Measurements from ENCODE around the gene ETNK2.

Gene ETNK2

DNA sequence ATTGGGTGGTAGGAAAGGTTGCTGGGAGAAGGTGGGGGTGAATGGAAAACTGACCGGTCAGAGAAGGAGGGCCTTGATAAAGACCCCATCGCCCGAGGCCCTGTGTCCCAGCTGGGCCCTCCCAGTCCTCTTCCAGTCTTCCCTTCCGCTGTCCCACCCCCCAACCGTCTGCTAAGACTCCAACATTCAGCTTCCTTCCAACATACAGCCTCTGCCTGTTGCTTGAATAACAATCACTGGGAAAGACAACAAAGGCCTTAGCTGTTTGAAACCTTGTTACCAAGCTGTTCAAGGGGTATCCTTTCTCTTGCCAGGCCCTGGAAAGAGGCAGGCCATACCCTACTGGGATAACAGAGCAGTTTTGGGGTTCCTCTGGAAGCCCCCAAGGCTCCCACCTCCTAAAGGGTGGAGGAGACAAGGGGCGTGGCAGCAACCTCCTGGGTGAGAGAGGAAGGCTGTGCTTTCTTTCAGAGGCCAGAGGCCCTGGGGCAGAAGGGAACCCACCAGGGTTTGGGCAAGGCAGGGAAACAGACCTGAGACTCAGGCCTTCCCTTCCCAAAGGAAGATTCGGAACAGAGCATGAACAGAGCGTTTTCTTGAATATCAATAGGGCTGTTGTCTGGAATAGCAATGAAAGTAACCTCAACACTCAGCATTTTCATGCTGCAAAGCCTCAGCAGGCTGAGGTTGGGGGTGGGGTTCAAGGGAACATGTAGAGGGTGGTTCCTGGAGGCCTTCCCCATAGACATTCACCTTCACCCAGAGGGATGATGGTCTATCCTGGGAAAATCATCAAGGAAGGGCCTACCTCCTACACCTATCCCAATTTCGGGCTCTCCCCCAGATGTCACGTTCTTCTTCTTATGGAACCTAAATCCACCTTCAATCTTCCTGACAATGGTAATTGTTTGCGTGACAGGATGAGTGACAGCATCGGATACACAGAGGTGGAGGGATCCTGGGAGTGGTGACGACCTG lies 4.1 kb downstream of the ETNK2 start:
- Histone ChIP-seq H3K27ac (ENCODE audit: low read depth, low read length) (no peak overlapping the region), H3K18ac (ENCODE audit: low read length) (no peak overlapping the region), H3K4ac (ENCODE audit: low read depth, low read length) (no peak overlapping the region), H3K9me3 (ENCODE audit: insufficient read depth, low read depth, low read length) (peaks cover 5% of the 10 kb centered on the region), H3K14ac (ENCODE audit: low read length) (no peak overlapping the region), H2BK12ac (ENCODE audit: low read length) (no peak overlapping the region), H3K4me3 (ENCODE audit: low read depth, low read length) (no peak overlapping the region), H4K8ac (ENCODE audit: low read depth, low read length) (no peak overlapping the region), H2AK5ac (ENCODE audit: low read length) (no peak overlapping the region), H4K12ac (ENCODE audit: low read depth, low read length) (no peak overlapping the region), H3K79me1 (ENCODE audit: low read length) (peaks cover 8% of the 10 kb centered on the region), H3K79me2 (ENCODE audit: control insufficient read depth, insufficient read depth, low read length, poor library complexity) (peaks cover 3% of the 10 kb centered on the region), H3K4me2 (ENCODE audit: low read length) (no peak overlapping the region), H3K9ac (ENCODE audit: low read length) (no peak overlapping the region), H2BK120ac (ENCODE audit: insufficient read depth, low read length, poor library complexity) (no peak overlapping the region), H3K36me3 (ENCODE audit: control insufficient read depth in 1 of 2, insufficient read depth in 2 of 2, low read length in 2 of 2) (no peaks in the 10 kb centered on the region), H3K4me1 (ENCODE audit: control insufficient read depth in 1 of 2, insufficient read depth in 2 of 2, low read length in 2 of 2) (peaks cover 4 to 8% of the 10 kb centered on the region in 2 experiments), H2AFZ (ENCODE audit: insufficient read depth, low read length, poor library complexity) (no peak overlapping the region), H3K23ac (ENCODE audit: low read length) (no peak overlapping the region), H3K27me3 (ENCODE audit: insufficient read depth, low read length) (no peaks in the 10 kb centered on the region), H4K91ac (ENCODE audit: low read depth, low read length) (no peak overlapping the region), H2BK5ac (ENCODE audit: low read depth, low read length, poor library complexity) (no peak overlapping the region)
- no peak for DNase-seq
- WGBS (ENCODE audit: extremely low coverage, insufficient coverage, insufficient read length), result no CpG with 5 or more reads among the region's 13 CpGs

DNA sequence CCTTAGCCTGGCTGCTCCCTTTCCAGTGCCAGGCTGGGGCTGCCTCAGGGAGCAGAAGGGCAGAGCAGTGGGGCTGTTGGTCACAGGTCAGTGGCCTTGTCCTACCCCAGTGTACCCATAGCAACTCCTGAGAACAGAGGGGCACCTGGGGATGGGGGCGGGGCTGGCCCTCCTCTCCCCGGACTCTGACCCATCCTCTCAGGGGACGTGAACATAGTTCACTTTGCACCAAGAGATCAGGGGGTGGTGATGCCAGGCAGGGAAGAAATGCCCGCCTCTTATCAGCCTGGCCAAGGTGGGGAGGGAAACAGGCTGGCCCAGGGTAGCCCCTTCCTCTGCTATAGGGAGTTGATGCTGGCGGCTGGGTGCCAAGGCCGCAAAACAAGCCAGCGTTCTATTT lies 4.9 kb downstream of the ETNK2 start:
- H3K27ac ChIP-seq (ENCODE audit: low read depth, low read length), result no peak overlapping the region
- H2BK12ac ChIP-seq (ENCODE audit: low read length), result no peak overlapping the region
- H2BK5ac ChIP-seq (ENCODE audit: low read depth, low read length, poor library complexity), result no peak overlapping the region
- no peak overlapping the region for H3K18ac ChIP-seq (ENCODE audit: low read length)
- H3K4me1 ChIP-seq (ENCODE audit: control insufficient read depth in 1 of 2, insufficient read depth in 2 of 2, low read length in 2 of 2), result peaks cover 0 to 3% of the 10 kb centered on the region in 2 experiments
- no peak overlapping the region for H3K4me3 ChIP-seq (ENCODE audit: low read depth, low read length)
- no peak overlapping the region for H2BK120ac ChIP-seq (ENCODE audit: insufficient read depth, low read length, poor library complexity)
- no peaks in the 10 kb centered on the region for H3K27me3 ChIP-seq (ENCODE audit: insufficient read depth, low read length)
- H3K23ac ChIP-seq (ENCODE audit: low read length), result no peak overlapping the region
- no peak overlapping the region for H4K91ac ChIP-seq (ENCODE audit: low read depth, low read length)
- no CpG with 5 or more reads among the region's 7 CpGs for WGBS (ENCODE audit: extremely low coverage, insufficient coverage, insufficient read length)
- no peak overlapping the region for H3K9ac ChIP-seq (ENCODE audit: low read length)
- no peak overlapping the region for H3K4me2 ChIP-seq (ENCODE audit: low read length)
- H3K36me3 ChIP-seq (ENCODE audit: control insufficient read depth in 1 of 2, insufficient read depth in 2 of 2, low read length in 2 of 2), result no peaks in the 10 kb centered on the region
- H4K12ac ChIP-seq (ENCODE audit: low read depth, low read length), result no peak overlapping the region
- H3K14ac ChIP-seq (ENCODE audit: low read length), result no peak overlapping the region
- no peak overlapping the region for H2AFZ ChIP-seq (ENCODE audit: insufficient read depth, low read length, poor library complexity)
- H3K9me3 ChIP-seq (ENCODE audit: insufficient read depth, low read depth, low read length), result peaks cover 2% of the 10 kb centered on the region
- no peak overlapping the region for H3K4ac ChIP-seq (ENCODE audit: low read depth, low read length)
- no peak overlapping the region for H2AK5ac ChIP-seq (ENCODE audit: low read length)
- DNase-seq, result no peak
- peaks cover 2% of the 10 kb centered on the region for H3K79me2 ChIP-seq (ENCODE audit: control insufficient read depth, insufficient read depth, low read length, poor library complexity)
- no peak overlapping the region for H4K8ac ChIP-seq (ENCODE audit: low read depth, low read length)
- H3K79me1 ChIP-seq (ENCODE audit: low read length), result peaks cover 4% of the 10 kb centered on the region

GRCh38 chr1:204146309-204146708 lies 5.5 kb downstream of the ETNK2 start:
- WGBS (ENCODE audit: extremely low coverage, insufficient coverage, insufficient read length), result no CpG with 5 or more reads among the region's 6 CpGs
- no peaks in the 10 kb centered on the region for H3K36me3 ChIP-seq (ENCODE audit: control insufficient read depth in 1 of 2, insufficient read depth in 2 of 2, low read length in 2 of 2)
- H2BK120ac ChIP-seq (ENCODE audit: insufficient read depth, low read length, poor library complexity), result no peak overlapping the region
- H3K27me3 ChIP-seq (ENCODE audit: insufficient read depth, low read length), result no peaks in the 10 kb centered on the region
- H3K27ac ChIP-seq (ENCODE audit: low read depth, low read length), result no peak overlapping the region
- no peak overlapping the region for H3K23ac ChIP-seq (ENCODE audit: low read length)
- H3K4me3 ChIP-seq (ENCODE audit: low read depth, low read length), result no peak overlapping the region
- H2AFZ ChIP-seq (ENCODE audit: insufficient read depth, low read length, poor library complexity), result no peak overlapping the region
- no peaks in the 10 kb centered on the region for H3K79me2 ChIP-seq (ENCODE audit: control insufficient read depth, insufficient read depth, low read length, poor library complexity)
- H4K12ac ChIP-seq (ENCODE audit: low read depth, low read length), result no peak overlapping the region
- no peak overlapping the region for H4K91ac ChIP-seq (ENCODE audit: low read depth, low read length)
- no peak overlapping the region for H3K4ac ChIP-seq (ENCODE audit: low read depth, low read length)
- no peaks in the 10 kb centered on the region for H3K79me1 ChIP-seq (ENCODE audit: low read length)
- H2AK5ac ChIP-seq (ENCODE audit: low read length), result no peak overlapping the region
- no peak for DNase-seq
- H2BK5ac ChIP-seq (ENCODE audit: low read depth, low read length, poor library complexity), result no peak overlapping the region
- no peak overlapping the region for H4K8ac ChIP-seq (ENCODE audit: low read depth, low read length)
- H3K9me3 ChIP-seq (ENCODE audit: insufficient read depth, low read depth, low read length), result no peaks in the 10 kb centered on the region
- peaks cover 0 to under 1% of the 10 kb centered on the region in 2 experiments for H3K4me1 ChIP-seq (ENCODE audit: control insufficient read depth in 1 of 2, insufficient read depth in 2 of 2, low read length in 2 of 2)
- H3K14ac ChIP-seq (ENCODE audit: low read length), result no peak overlapping the region
- no peak overlapping the region for H3K4me2 ChIP-seq (ENCODE audit: low read length)
- no peak overlapping the region for H2BK12ac ChIP-seq (ENCODE audit: low read length)
- no peak overlapping the region for H3K9ac ChIP-seq (ENCODE audit: low read length)
- H3K18ac ChIP-seq (ENCODE audit: low read length), result no peak overlapping the region

- Histone ChIP-seq H2BK120ac (ENCODE audit: insufficient read depth, low read length, poor library complexity) (no peak overlapping the region), H3K4ac (ENCODE audit: low read depth, low read length) (no peak overlapping the region), H3K23ac (ENCODE audit: low read length) (no peak overlapping the region), H2AK5ac (ENCODE audit: low read length) (no peak overlapping the region), H3K4me3 (ENCODE audit: low read depth, low read length) (no peak overlapping the region), H2BK12ac (ENCODE audit: low read length) (no peak overlapping the region), H2AFZ (ENCODE audit: insufficient read depth, low read length, poor library complexity) (no peak overlapping the region), H3K4me2 (ENCODE audit: low read length) (no peak overlapping the region), H3K9me3 (ENCODE audit: insufficient read depth, low read depth, low read length) (no peaks in the 10 kb centered on the region), H3K36me3 (ENCODE audit: control insufficient read depth in 1 of 2, insufficient read depth in 2 of 2, low read length in 2 of 2) (no peaks in the 10 kb centered on the region), H3K9ac (ENCODE audit: low read length) (no peak overlapping the region), H3K27me3 (ENCODE audit: insufficient read depth, low read length) (no peaks in the 10 kb centered on the region), H4K12ac (ENCODE audit: low read depth, low read length) (no peak overlapping the region), H2BK5ac (ENCODE audit: low read depth, low read length, poor library complexity) (no peak overlapping the region), H3K79me1 (ENCODE audit: low read length) (no peaks in the 10 kb centered on the region), H3K18ac (ENCODE audit: low read length) (no peak overlapping the region), H3K79me2 (ENCODE audit: control insufficient read depth, insufficient read depth, low read length, poor library complexity) (no peaks in the 10 kb centered on the region), H4K91ac (ENCODE audit: low read depth, low read length) (no peak overlapping the region), H3K27ac (ENCODE audit: low read depth, low read length) (no peak overlapping the region), H3K14ac (ENCODE audit: low read length) (no peak overlapping the region), H3K4me1 (ENCODE audit: control insufficient read depth in 1 of 2, insufficient read depth in 2 of 2, low read length in 2 of 2) (no peaks in the 10 kb centered on the region), H4K8ac (ENCODE audit: low read depth, low read length) (no peak overlapping the region)
- no peak for DNase-seq
- no CpG with 5 or more reads among the region's 4 CpGs for WGBS (ENCODE audit: extremely low coverage, insufficient coverage, insufficient read length)
Observed at GRCh38 chr1:204145033-204145504, 6.8 kb downstream of the ETNK2 start.

All from trophoblast cell (in vitro differentiated cells and primary cell).